ENCODE measurements around the gene DNAJC1.
"Not testable (repeated sequence)": the region's sequence is repeated elsewhere in the genome, so short reads cannot be mapped to it uniquely, and the experiment has no call there.

- not testable (repeated sequence) for TF ChIP-seq POLR2A (IDR thresholded peaks at IDR 0.05; ENCODE audit: low read depth, low read length); MYC (IDR thresholded peaks at IDR 0.05; ENCODE audit: low read depth, low read length); CTCF (IDR thresholded peaks at IDR 0.05; ENCODE audit: extremely low read depth in 1 of 2, insufficient read depth in 1 of 2, low read depth in 1 of 2, low read length in 2 of 2); POLR2AphosphoS5 (IDR thresholded peaks at IDR 0.05; ENCODE audit: insufficient read depth, low read depth, low read length)
Observed at GRCh38 chr10:21818416-21818815, 185.1 kb downstream of the DNAJC1 start.

All from endothelial cell of umbilical vein (primary cell).